Mesenteric fat pad (tissue), 1 donor: Measurements from ENCODE around the gene SMIM28. TPM values are rescaled to one million over a fixed set of nuclear protein-coding genes. Genes with fewer than 3 reads are reported as not detected.
"Not testable (repeated sequence)": the region's sequence is repeated elsewhere in the genome, so short reads cannot be mapped to it uniquely, and the experiment has no call there.

Experiments used
- DNase-seq: peaks from one replicate; pipeline ENCODE4 v3.0.0-alpha.2; 2020; ENCODE audit warnings: low spot score
- long read RNA-seq: library from polyadenylated mRNA; unstranded; transcript quantifications from one replicate; pipeline ENCODE4 v2.0.0, GENCODE V29; 2020
- total RNA-seq: library from RNA; stranded (reverse); fragmentation: NEBNext Ultra II Directional; extraction: Animal tissue kit (Norgen Biotek cat#: 25700); gene quantifications from one replicate; pipeline ENCODE4 v1.2.1, GENCODE V29; 2021
- donor health status: DM: yes; HTN: yes; CAD: no.

SMIM28 gene
- not detected for total RNA-seq
- long read RNA-seq = 0 reads

DNA sequence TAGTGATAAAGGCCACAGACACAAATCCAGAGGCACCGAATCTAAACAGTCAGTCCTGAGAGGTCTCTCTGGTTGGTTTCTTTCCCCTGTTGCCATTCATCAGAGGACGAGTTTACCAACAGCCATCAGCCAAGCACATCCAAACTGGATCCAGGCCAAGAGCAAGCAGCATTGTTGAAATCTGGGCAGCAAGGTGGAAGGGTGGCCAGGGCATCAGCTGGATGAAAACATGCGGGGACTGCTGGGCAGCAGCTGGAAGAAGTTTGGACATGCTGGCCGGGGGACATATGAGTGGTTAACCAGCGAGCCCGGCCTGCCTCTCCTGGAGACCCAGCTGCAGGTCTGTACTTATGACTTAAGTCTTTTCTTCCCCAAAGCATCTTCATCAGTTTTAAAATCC lies at the start of gene SMIM28:
Gene SMIM28 (plus strand): TSS at position 62 of the 400 bp plus-strand sequence. CDS start 168 bp downstream, at position 230.
- no peak for DNase-seq

DNA sequence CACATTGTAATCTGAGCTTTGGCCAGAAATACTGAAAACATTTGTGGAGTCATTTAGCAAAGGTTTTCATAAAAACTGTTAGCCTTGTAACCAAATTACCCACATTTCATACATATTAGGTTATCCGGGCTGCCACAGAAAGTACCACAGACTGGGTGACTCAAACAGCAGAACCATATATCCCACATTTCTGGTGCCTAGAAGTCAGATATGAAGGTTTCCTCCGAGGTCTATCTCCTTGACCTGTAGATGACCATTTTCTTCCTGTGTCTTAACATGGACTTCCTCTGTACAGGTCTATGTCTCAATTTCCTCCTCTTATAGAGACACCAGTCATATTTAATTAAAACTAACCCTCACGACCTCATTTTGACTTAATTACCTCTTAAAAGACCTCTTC lies 49.5 kb upstream of the SMIM28 start:
- DNase-seq = no peak

DNA sequence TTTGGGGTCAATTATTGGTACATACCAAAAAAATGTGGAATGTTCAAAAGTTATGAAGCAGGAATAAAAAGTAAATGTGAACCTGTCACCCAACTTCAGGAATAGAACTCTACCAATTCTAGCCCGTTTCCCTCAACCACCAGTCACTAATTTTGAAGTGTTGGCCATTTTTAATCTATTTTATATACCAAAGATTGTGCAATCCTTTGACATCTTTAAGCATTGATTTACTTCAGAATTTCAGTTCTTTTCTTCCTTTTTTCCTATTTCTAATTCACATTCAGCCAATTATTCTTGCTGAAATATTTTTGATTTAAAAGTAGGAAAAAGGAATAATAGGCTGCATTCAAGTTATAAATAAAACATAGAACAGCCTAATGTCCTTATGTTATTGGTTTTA lies 46.9 kb upstream of the SMIM28 start:
- no peak for DNase-seq

DNA sequence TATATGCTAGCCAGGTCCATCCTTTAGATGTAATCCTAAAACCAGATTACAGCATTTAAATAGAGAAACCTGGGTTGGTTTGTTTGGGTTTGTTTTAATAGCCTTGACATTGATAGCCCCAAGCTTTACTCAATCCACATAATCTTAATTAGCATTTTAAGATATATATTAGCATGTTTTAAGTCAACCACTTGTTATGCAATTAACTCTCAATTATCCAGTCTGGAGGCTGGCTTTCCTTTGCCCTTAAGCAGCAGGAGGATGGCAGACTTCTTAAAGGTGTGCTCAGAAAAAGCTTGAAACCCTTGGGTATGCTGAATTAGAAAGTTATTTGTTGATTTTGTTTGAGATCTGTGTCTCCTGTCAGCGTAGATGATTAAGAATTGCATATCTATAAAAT lies 46.3 kb upstream of the SMIM28 start:
- no peak for DNase-seq

DNA sequence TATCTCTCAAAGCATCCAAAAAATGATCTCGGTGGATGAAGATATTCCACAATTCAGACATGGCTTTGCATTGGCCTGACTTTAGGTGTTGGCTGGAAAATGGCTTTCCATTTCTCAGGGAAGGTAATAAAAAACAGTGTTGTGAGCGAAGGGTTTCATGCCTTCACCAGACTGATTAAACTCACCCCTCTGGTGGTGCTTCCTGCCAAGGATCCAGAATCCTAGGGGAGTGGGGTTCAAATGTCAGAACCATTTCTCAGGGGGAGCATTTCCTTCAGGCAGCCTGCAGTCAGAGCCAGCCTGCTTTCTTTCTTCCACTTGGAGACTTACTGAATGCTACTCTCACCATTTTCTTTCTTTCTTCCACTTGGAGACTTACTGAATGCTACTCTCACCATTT lies 45.7 kb upstream of the SMIM28 start:
- no peak for DNase-seq

DNA sequence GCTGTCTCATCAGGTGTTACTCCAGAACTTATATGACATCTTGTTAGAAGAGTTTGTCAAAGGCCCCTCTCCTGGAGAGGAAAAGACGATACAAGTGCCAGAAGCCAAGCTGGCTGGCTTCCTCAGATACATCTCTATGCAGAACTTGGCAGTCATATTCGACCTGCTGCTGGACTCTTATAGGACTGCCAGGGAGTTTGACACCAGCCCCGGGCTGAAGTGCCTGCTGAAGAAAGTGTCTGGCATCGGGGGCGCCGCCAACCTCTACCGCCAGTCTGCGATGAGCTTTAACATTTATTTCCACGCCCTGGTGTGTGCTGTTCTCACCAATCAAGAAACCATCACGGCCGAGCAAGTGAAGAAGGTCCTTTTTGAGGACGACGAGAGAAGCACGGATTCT lies 43.7 kb upstream of the SMIM28 start:
- DNase-seq = no peak

DNA sequence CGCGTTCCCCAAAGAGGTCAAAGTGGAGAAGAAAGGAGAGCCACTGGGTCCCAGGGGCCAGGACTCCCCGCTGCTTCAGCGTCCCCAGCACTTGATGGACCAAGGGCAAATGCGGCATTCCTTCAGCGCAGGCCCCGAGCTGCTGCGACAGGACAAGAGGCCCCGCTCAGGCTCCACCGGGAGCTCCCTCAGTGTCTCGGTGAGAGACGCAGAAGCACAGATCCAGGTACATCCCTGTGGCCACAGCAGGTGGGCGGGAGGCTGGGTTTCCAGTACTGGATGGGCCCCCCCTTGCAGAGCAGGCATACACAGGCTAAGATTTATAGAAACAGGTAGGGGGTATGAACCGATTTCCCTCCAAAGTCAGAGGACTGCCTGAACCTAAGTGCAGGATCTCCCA lies 42.7 kb upstream of the SMIM28 start:
- DNase-seq = no peak

DNA sequence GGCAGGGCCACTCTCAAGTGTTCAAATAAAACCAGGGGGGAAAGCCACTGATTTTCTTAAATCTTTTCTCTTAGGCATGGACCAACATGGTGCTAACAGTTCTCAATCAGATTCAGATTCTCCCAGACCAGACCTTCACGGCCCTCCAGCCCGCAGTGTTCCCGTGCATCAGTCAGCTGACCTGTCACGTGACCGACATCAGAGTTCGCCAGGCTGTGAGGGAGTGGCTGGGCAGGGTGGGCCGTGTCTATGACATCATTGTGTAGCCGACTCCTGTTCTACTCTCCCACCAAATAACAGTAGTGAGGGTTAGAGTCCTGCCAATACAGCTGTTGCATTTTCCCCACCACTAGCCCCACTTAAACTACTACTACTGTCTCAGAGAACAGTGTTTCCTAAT lies 41.5 kb upstream of the SMIM28 start:
- DNase-seq = no peak

DNA sequence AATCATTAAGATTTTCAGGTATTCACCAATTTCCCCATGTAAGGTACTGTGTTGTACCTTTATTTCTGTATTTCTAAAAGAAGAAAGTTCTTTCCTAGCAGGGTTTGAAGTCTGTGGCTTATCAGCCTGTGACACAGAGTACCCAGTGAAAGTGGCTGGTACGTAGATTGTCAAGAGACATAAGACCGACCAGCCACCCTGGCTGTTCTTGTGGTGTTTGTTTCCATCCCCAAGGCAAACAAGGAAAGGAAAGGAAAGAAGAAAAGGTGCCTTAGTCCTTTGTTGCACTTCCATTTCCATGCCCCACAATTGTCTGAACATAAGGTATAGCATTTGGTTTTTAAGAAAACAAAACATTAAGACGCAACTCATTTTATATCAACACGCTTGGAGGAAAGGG lies 40.6 kb upstream of the SMIM28 start:
- no peak for DNase-seq

DNA sequence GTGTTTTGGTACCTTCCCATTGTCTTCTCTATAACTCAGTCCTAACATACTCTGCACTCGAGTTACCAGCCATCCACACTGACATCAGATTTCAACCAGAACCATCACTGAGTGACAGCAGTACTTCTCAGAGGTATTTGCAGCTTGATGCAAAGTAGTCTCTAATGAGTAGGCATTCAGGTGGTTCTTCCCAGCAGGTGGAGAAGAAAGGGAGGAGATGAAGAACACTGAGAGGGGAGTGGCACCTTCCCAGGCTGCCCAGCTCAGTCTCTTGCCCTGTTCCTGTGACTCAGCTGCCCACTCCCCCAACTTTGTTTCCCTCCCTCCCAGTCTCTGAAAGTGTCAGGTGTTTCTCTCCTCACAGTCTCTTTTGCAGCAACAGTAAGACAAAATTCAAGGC lies 38.7 kb upstream of the SMIM28 start:
- DNase-seq = no peak

DNA sequence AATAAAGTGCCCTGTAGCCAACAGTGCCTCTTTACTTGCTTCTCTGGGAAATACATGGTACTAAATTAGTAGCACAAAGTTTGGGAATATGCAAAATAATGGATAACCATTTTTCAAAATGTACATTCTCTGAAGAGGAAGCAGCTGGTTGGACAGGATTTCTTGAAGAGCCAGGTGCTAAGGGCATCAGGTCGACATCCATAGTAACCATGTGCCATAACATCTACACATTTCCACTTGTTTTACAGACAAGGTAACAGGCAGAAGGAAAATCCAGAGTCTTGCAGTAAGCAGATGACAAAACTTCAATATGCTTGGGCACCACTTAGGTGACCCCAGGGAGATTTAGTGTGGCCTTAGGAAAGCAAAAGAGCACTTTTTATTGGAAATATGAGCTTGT lies 36.5 kb upstream of the SMIM28 start:
- no peak for DNase-seq

DNA sequence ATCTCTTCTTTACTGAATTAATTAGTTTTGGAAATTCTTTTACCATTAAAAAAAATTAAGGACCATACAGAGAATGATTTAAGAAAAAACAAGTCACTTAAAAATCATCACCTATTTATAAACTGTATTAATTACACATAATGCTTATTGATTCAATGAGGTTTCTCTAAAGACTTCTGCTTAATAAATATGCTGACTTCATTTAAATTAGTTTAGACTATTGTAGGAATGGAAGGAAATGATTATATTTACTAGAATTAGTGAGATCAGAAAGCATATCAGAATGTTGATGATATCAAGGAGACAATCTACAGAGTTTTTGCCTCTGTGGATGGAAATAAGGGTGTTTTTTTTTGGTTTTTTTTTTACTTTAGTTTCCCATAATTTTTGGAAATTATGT lies 34.6 kb upstream of the SMIM28 start:
- no peak for DNase-seq

DNA sequence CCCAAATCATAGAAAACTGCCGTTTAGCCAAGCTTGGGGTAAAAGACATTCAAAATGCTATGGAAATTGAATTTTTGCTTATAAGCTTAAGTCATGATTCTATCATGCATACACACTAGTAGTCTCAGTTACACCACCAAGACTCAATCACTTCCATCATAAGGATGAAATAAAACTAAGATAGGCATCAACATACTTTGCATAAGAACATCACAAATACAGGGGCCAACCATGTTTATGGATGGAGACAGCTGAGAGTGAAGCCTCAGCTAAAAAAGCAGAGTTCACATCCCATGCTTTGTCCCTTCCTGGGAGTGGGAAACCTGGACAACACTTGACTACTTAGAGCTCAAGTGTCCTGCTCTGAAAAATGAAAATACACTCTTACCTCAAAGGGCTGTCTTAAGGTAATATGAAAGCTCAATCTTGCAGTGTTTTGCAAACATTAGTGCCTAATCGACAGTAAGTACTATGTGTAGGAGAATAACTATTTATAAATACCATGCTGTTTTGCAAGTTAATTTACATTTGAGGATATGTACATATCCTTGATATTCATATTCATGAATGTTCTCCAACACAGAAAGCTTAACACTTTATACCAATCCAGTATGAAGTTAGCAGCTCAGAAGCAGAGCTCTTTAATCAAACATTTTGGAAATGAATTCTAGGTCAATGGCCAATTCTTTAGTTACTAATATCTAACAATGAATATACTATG lies 32.0 kb upstream of the SMIM28 start:
- DNase-seq = no peak

DNA sequence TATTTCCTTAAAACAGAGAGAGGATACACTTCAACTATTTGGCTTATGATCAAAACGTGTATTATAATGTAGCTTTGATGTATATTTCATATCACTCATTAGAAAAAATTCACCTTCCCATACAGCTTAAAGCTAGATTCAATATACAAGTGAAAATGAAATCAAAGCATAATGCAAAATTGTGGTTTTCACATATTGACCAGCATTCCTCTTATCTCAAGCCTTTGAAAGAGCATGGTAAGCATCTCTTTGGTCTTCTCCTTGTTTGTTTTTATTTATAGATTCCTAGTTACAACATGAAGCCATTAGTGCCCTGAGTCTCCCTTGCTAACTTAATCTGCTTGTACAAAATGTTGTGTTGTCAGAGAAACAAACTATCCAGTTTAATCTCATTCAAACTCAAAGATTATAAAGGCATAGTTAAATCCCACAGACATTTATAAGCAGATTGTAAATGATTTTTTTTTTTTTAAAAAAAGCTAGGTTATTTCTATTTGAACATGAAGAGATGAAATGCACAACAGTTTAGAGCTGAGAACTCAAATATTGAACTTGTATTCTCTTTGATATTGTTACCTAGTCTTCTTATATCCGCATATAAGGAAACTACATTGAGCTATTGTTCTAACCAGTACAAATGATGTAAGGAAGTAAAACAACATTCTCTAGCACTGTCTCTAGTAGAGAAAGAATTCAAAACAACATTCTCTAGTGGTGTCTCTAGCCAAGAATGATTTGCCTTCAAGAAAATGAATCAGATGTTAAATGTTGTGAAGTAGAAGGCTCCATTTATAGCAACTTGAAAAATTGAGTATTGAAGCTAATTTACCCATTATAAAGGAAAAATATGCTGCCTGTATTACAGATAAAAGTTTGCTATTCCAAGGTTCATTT lies 31.2 kb upstream of the SMIM28 start:
- DNase-seq = no peak

DNA sequence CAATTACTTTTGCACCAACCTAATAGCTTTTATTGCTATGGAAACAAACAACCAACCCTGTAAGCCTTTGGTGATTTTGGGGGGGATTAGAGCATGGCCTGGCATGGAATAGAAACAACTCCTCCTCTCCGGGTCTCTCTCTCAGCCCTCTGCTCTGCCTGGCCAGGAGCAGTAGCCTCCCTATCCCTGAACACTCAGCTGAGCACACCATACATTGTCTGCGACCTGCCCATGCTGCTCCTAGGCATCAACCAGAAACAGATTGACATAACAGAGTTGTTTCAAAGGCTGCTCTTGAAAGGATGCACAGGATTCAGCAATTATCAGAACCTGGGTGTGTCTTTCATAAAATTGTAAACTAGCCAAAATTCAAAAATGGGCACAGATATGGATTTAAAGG lies 29.8 kb upstream of the SMIM28 start:
- DNase-seq = no peak

DNA sequence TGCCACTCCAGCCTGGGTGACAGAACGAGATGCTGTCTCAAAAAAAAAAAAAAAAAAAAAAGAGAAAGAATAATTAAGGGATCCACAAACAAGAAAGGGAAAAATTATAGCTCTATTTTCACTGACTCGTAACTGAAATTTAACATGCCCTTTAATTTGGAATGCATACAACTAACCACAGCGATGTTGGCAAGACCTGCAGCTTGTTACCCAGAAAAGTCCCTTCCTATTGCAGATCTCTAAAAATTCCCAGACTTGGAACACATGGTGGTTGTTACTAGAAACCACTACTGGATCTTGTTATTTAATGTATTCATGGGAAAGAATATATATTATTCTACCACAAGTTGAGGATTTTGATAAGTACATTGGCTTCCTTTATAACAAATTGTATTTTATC lies 27.8 kb upstream of the SMIM28 start:
- no peak for DNase-seq

DNA sequence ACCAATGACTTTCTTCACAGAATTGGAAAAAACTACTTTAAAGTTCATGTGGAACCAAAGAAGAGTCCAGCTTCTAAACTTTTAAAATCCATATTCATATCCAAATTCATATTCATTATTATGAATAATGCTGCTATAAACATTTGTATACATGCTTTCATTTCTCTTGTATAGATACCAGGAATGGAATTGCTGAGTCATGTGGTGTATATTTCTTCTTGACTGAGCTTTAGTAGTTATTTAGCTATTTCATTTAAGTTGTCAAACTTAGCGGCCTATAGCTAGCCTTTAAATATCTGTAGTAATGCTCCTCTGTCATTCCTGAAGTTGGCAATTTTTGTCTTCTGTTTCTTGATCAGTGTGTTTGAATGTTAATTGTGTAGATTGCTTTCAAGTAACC lies 19.8 kb upstream of the SMIM28 start:
- DNase-seq = no peak

DNA sequence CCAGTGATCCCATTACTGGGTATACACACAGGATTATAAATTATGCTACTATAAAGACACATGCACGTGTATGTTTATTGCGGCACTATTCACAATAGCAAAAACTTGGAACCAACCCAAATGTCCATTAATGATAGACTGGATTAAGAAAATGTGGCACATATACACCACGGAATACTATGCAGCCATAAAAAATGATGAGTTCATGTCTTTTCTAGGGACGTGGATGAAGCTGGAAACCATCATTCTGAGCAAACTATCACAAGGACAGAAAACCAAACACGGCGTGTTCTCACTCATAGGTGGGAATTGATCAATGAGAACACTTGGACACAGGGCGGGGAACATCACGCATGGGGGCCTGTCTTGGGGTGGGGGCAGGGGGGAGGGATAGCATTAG lies 9.0 kb upstream of the SMIM28 start:
- not testable (repeated sequence) for DNase-seq

DNA sequence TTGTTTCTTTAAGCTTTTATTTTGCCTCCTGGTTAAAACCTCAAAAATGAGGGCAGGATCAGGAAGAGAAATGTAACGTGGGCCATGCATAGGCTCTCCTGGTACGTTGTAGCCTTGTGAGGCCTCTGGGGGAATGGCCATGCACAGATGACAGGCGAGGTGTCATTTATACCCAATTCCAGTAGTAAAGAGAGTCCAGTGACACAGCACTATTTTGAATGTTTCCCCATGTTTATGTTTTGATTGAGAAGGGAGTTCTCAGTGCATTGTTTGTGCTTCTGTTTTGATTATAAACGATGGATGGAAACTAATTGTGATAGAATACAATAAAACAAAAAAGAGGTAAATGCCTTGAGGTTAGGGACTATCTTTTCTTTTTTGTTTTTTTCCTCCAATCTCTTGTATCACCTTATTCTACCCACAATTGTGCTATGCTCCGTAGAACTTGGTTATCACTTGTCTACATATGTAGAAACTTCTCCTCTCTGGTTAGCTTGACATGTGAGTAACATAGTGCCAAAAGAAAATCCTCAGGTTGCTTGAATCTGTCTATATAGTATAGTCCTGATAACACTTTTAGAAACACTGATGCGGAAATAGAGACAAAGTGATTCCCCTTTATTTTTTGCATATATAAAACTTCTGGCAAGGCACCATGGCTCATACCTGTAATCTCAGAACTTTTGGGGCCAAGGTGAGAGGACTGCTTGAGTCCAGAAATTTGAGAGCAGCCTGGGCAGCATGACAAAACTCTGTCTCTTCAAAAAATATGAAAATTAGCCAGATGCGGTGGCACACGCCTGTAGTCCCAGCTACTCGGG lies 6.9 kb upstream of the SMIM28 start:
- DNase-seq = no peak

DNA sequence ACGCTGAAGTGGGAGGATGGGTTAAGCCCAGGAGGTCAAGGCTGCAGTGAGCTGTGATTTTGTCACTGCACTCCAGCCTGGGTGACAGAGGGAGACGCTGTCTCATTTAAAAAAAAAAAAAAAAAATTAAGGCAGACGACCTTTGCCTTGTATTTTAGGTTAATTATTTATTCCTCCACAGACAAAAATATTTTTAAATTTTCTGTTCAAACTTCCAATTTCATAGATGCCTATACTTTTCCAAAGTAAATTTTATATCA lies 6.3 kb upstream of the SMIM28 start:
- DNase-seq = no peak

DNA sequence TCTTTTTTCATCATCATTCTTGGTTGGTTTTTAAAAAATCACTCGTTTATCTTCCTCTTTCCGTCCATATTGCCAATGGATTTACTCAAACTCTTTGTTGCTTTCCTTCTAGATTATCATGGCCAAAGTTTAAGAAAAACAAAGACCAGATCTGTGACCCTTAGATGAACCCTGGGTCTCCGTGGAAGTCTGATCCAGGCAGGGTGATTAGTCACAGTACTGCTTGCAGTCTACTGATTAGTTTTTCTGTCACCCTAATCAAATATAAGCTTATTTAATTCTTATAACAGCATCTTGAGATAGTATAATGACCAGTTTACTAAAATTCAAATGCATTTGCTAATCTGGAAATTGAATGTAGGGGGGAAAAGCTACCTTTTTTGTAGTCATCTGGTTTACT lies 6.0 kb upstream of the SMIM28 start:
- no peak for DNase-seq
